Liver (tissue), 3 donors: ENCODE measurements around the gene NOM1.

Experiments
- ATF3 ChIP-seq: IDR thresholded peaks from 2 replicates; pipeline ENCODE4 v1.6.1; 2016; ENCODE audit warnings: antibody characterized with exemption
- FOXA1 ChIP-seq: IDR thresholded peaks from 2 replicates; pipeline ENCODE4 v1.6.1; 2016; ENCODE audit warnings: antibody characterized with exemption
- FOXA2 ChIP-seq: IDR thresholded peaks from 2 replicates; pipeline ENCODE4 v1.6.1; 2016; ENCODE audit warnings: antibody characterized with exemption
- GABPA ChIP-seq, 2 donors: IDR thresholded peaks in 1 of 2; conservative IDR thresholded peaks in 1 of 2; 2 replicates each; pipeline ENCODE4 v1.6.1; 2016; ENCODE audit warnings: antibody characterized with exemption in 2 of 2, mild to moderate bottlenecking in 1 of 2, moderate library complexity in 1 of 2
- HNF4A ChIP-seq, 2 donors: conservative IDR thresholded peaks; 2 replicates each; pipeline ENCODE4 v1.6.1; 2016; ENCODE audit warnings: antibody characterized with exemption in 2 of 2, mild to moderate bottlenecking in 2 of 2
- JUND ChIP-seq, 2 donors: IDR thresholded peaks; 2 replicates each; pipeline ENCODE4 v1.6.1; 2016; ENCODE audit warnings: antibody characterized with exemption in 2 of 2
- RAD21 ChIP-seq, 2 donors: IDR thresholded peaks; 2 replicates each; pipeline ENCODE4 v1.6.1; 2016; ENCODE audit warnings: antibody characterized with exemption in 2 of 2, mild to moderate bottlenecking in 2 of 2
- REST ChIP-seq: IDR thresholded peaks from 2 replicates; pipeline ENCODE4 v1.6.1; 2016; ENCODE audit warnings: antibody characterized with exemption, mild to moderate bottlenecking
- TAF1 ChIP-seq: conservative IDR thresholded peaks from 2 replicates; pipeline ENCODE4 v1.6.1; 2016; ENCODE audit warnings: antibody characterized with exemption, mild to moderate bottlenecking
- YY1 ChIP-seq: IDR thresholded peaks from 2 replicates; pipeline ENCODE4 v1.6.1; 2016; ENCODE audit warnings: antibody characterized with exemption, mild to moderate bottlenecking
- TF ChIP-seq, protein P1 (sequence below): fragments of 150-350 bp; IDR thresholded peaks from 2 replicates; pipeline ENCODE4 v1.5.1; 2017; ENCODE audit warnings: improper control_type of control experiment, low read depth, low read length; ENCODE audit not compliant: missing input control
- TF ChIP-seq, protein P2 (sequence below): IDR thresholded peaks from 2 replicates; pipeline ENCODE4 v1.6.1; 2016; ENCODE audit warnings: antibody characterized with exemption
- donor health status: healthy.
- donor health status: healthy.

- TF ChIP-seq, protein P1, sequence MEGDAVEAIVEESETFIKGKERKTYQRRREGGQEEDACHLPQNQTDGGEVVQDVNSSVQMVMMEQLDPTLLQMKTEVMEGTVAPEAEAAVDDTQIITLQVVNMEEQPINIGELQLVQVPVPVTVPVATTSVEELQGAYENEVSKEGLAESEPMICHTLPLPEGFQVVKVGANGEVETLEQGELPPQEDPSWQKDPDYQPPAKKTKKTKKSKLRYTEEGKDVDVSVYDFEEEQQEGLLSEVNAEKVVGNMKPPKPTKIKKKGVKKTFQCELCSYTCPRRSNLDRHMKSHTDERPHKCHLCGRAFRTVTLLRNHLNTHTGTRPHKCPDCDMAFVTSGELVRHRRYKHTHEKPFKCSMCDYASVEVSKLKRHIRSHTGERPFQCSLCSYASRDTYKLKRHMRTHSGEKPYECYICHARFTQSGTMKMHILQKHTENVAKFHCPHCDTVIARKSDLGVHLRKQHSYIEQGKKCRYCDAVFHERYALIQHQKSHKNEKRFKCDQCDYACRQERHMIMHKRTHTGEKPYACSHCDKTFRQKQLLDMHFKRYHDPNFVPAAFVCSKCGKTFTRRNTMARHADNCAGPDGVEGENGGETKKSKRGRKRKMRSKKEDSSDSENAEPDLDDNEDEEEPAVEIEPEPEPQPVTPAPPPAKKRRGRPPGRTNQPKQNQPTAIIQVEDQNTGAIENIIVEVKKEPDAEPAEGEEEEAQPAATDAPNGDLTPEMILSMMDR, result no peak
- TF ChIP-seq FOXA1 (no peak), ATF3 (no peak), GABPA (IDR thresholded peaks at IDR 0.05 in 1 of 2, conservative IDR thresholded peaks at IDR 0.05 in 1 of 2) (no peak), RAD21 (IDR thresholded peaks at IDR 0.05) (no peak), REST (no peak), YY1 (no peak), JUND (IDR thresholded peaks at IDR 0.05) (no peak), TAF1 (no peak), FOXA2 (no peak), HNF4A (conservative IDR thresholded peaks at IDR 0.05) (no peak)
- TF ChIP-seq, protein P2, sequence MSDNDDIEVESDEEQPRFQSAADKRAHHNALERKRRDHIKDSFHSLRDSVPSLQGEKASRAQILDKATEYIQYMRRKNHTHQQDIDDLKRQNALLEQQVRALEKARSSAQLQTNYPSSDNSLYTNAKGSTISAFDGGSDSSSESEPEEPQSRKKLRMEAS, result no peak
Measured at GRCh38 chr7:157009778-157010587, 60.5 kb downstream of the NOM1 start.
